Left lung (tissue), 10 donors: Measurements from ENCODE around the gene GRIK2. TPM values are rescaled to one million over a fixed set of nuclear protein-coding genes. Genes with fewer than 3 reads are reported as not detected.
"Not testable (repeated sequence)": the region's sequence is repeated elsewhere in the genome, so short reads cannot be mapped to it uniquely, and the experiment has no call there.

Source experiments
- ATAC-seq: fragments of 200-7000 bp; cut with Tn5 transposase; one replicate; pipeline ENCODE4 v1.9.1; 2020; ENCODE audit warnings: moderate library complexity
- DNase-seq, 4 donors: peaks; one replicate each; pipeline ENCODE4 v3.0.0-alpha.2; 2013 to 2020
- H3K27ac ChIP-seq, 2 donors: fragments of 200-600 bp; sonication (generic) in 1 of 2; one replicate each; pipeline versions ENCODE4 v1.5.0 to v1.8.0; 2020 to 2021
- H3K27me3 ChIP-seq, 2 donors: fragments of 200-600 bp; sonication (generic) in 1 of 2; one replicate each; pipeline versions ENCODE4 v1.5.0 to v1.8.0; 2020 to 2021
- H3K36me3 ChIP-seq, 2 donors: fragments of 200-600 bp; sonication (generic) in 1 of 2; one replicate each; pipeline versions ENCODE4 v1.5.0 to v1.8.0; 2020 to 2021
- H3K4me1 ChIP-seq, 2 donors: fragments of 200-600 bp; one replicate each; pipeline ENCODE4 v1.8.0; 2021
- H3K4me3 ChIP-seq, 2 donors: fragments of 200-600 bp; sonication (generic) in 1 of 2; one replicate each; pipeline versions ENCODE4 v1.5.0 to v1.8.0; 2020 to 2021; ENCODE audit warnings: mild to moderate bottlenecking in 1 of 2
- H3K9me3 ChIP-seq, 2 donors: fragments of 200-600 bp; sonication (generic) in 1 of 2; one replicate each; pipeline versions ENCODE4 v1.5.0 to v1.8.0; 2020 to 2021
- intact Hi-C, 2 donors: fragments of 100-400 bp; cut with DNase I; formaldehyde crosslinking; loops; one replicate each; pipeline versions ENCODE4 v1.11.2 to v1.14.2; 2022
- polyA plus RNA-seq, 6 donors: library from polyadenylated mRNA; unstranded; fragments of 120-200 nt; gene quantifications; one replicate each; pipeline ENCODE4 v1.2.1, GENCODE V29; 2013; ENCODE audit not compliant: insufficient read length in 6 of 6
- total RNA-seq, 2 donors: library from RNA; stranded (reverse); fragmentation: NEBNext Ultra II Directional; extraction: Animal tissue kit (Norgen Biotek cat#: 25700); gene quantifications; one replicate each; pipeline ENCODE4 v1.2.1, GENCODE V29; 2021
- TF ChIP-seq, protein P1 (sequence below), 2 donors: fragments of 200-600 bp; sonication (generic) in 1 of 2; IDR thresholded peaks; one replicate each; pipeline versions ENCODE4 v1.5.0 to v1.8.0; 2021; ENCODE audit warnings: antibody characterized with exemption in 2 of 2
- donor health status: DM: no; HTN: yes; CAD: no.
- donor health status: DM: no; HTN: no; CAD: no.

GRIK2 gene
- total and polyA plus RNA-seq, 8 donors: 0.24 to 0.98 (median 0.67) TPM

DNA sequence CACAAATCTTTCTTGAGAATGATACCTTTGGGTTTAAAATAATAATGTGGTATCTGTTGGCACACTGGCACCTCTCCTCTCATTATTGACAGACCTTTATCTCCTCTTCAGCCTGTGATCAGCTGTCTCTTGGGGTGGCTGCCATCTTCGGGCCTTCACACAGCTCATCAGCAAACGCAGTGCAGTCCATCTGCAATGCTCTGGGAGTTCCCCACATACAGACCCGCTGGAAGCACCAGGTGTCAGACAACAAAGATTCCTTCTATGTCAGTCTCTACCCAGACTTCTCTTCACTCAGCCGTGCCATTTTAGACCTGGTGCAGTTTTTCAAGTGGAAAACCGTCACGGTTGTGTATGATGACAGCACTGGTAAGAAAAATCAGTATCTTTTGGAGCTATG lies 232.8 kb downstream of the GRIK2 start:
- Histone ChIP-seq H3K4me1 (no peaks in the 10 kb centered on the region), H3K27ac (no peak overlapping the region), H3K27me3 (no peaks in the 10 kb centered on the region), H3K36me3 (no peaks in the 10 kb centered on the region), H3K9me3 (no peaks in the 10 kb centered on the region), H3K4me3 (no peak overlapping the region)
- no peak for ATAC-seq
- TF ChIP-seq, protein P1, sequence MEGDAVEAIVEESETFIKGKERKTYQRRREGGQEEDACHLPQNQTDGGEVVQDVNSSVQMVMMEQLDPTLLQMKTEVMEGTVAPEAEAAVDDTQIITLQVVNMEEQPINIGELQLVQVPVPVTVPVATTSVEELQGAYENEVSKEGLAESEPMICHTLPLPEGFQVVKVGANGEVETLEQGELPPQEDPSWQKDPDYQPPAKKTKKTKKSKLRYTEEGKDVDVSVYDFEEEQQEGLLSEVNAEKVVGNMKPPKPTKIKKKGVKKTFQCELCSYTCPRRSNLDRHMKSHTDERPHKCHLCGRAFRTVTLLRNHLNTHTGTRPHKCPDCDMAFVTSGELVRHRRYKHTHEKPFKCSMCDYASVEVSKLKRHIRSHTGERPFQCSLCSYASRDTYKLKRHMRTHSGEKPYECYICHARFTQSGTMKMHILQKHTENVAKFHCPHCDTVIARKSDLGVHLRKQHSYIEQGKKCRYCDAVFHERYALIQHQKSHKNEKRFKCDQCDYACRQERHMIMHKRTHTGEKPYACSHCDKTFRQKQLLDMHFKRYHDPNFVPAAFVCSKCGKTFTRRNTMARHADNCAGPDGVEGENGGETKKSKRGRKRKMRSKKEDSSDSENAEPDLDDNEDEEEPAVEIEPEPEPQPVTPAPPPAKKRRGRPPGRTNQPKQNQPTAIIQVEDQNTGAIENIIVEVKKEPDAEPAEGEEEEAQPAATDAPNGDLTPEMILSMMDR (IDR thresholded peaks at IDR 0.05): no peak
- intact Hi-C loops: no loop called here
- DNase-seq: peak in 1 of 4 donors; percentile 3

DNA sequence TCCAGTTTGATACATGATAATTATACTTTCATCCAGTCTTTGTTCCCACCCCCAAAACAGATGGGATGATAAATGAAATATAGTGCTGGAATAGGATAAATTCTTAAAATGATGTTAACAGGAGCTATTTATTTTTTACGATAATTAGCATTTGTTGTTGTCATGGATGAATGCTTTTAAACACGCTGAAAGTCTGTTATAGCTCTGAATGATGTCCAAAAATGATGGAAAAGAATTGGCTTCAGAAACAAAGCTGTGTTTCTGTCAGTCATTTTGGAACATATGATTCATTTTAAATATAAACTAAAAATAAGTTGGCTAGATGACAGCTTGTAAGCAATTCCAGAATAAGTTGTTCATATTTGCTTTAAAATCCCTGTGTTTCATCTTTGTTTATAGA lies 237.4 kb downstream of the GRIK2 start:
- H3K27me3 ChIP-seq: no peaks in the 10 kb centered on the region
- no peak overlapping the region for H3K27ac ChIP-seq
- no peaks in the 10 kb centered on the region for H3K9me3 ChIP-seq
- no peak for ATAC-seq
- H3K36me3 ChIP-seq: no peaks in the 10 kb centered on the region
- H3K4me1 ChIP-seq: no peaks in the 10 kb centered on the region
- DNase-seq: no peak
- TF ChIP-seq, protein P1 (IDR thresholded peaks at IDR 0.05): no peak
- H3K4me3 ChIP-seq: no peak overlapping the region
- intact Hi-C loops: no loop called here

DNA sequence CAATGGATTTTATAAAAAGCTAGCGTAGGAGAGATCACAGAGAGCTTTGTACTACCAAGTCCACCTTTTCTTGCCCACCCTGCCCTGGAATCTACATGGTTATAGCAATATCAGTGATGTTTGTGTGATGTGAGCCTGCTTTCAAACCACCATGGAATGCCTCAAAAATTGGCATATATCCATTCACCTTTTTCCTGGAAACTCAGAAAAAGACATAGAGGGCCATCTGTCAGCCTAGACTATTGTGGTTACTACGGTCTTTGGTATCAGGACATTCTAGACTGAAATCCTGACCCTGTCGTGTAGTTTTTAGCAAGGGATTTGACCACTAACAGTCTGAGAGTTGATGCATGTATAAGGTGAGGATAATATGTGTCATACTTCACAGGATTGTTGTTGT lies 239.6 kb downstream of the GRIK2 start:
- H3K27ac ChIP-seq: no peak overlapping the region
- H3K36me3 ChIP-seq: no peaks in the 10 kb centered on the region
- no peaks in the 10 kb centered on the region for H3K9me3 ChIP-seq
- DNase-seq (no peak), ATAC-seq (no peak)
- H3K27me3 ChIP-seq: no peaks in the 10 kb centered on the region
- no peaks in the 10 kb centered on the region for H3K4me1 ChIP-seq
- TF ChIP-seq, protein P1 (IDR thresholded peaks at IDR 0.05): no peak
- intact Hi-C loops: no loop called here
- H3K4me3 ChIP-seq: no peak overlapping the region

DNA sequence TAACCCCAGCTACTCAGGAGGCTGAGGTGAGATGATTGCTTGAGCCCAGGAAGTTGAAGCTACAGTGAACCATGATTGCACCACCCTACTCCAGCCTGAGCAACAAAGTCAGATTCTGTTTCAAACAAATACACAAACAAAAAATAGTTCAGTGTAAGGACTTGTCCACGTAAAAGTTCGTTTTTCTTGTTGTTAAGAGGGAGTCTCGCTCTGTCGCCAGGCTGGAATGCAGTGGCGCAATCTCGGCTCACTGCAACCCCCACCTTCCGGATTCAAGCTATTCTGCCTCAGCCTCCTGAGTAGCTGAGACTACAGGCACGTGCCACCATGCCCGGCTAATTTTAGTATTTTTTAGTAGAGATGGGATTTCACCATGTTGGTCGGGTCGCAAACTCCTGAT lies 245.4 kb downstream of the GRIK2 start:
- H3K27ac ChIP-seq, intact Hi-C loops, H3K27me3 ChIP-seq, H3K4me1 ChIP-seq, ATAC-seq, H3K36me3 ChIP-seq, H3K9me3 ChIP-seq, H3K4me3 ChIP-seq: not testable (repeated sequence)
- peak in 1 of 4 donors; percentile 18 for DNase-seq

DNA sequence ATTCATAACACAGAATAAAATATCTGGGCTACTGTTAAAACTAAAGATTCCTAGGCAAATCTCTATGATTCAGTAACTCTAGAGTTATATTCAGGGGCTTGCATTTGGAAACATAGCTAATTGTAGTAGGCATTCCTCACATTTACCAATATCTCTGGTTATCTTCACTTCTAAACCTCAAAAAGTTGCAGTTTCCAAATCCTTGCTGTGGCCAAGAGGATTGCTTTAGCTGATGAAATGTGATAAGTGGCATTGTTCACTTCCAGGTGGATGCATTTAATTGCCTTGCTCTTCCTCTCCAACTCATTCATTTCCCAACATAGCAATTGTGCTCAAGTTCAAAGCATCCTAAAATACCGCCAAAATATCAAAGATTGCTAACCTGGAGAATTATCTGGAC lies 246.6 kb downstream of the GRIK2 start:
- H3K27ac ChIP-seq: no peak overlapping the region
- H3K4me3 ChIP-seq: no peak overlapping the region
- H3K36me3 ChIP-seq: no peaks in the 10 kb centered on the region
- DNase-seq: no peak
- H3K4me1 ChIP-seq: no peaks in the 10 kb centered on the region
- no peak for ATAC-seq
- H3K9me3 ChIP-seq: no peaks in the 10 kb centered on the region
- intact Hi-C loops: no loop called here
- H3K27me3 ChIP-seq: no peaks in the 10 kb centered on the region
- TF ChIP-seq, protein P1 (IDR thresholded peaks at IDR 0.05): no peak

DNA sequence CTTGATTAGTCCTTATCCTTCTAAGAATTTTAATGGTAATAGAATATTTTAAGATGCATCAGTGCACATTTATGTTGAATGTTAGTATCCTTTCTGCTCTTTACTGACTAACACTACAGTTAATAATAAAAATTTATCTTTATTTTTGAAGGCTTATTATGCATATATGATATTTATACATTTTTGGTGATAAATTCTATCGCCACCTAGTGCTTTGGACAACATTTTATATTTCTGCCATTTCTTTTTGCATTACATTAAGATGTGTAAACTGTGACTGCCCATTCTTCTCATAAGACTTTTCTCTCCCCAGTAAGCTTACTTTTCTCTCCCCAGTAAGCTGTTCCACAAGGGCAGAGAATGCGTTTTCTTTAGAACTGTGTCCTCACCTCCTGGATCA lies 252.3 kb downstream of the GRIK2 start:
- H3K27ac ChIP-seq: no peak overlapping the region
- TF ChIP-seq, protein P1 (IDR thresholded peaks at IDR 0.05): no peak
- H3K4me1 ChIP-seq: no peaks in the 10 kb centered on the region
- intact Hi-C loops: no loop called here
- DNase-seq: no peak
- no peaks in the 10 kb centered on the region for H3K9me3 ChIP-seq
- H3K4me3 ChIP-seq: no peak overlapping the region
- H3K36me3 ChIP-seq: no peaks in the 10 kb centered on the region
- no peak for ATAC-seq
- H3K27me3 ChIP-seq: no peaks in the 10 kb centered on the region
